Measurements from ENCODE around the gene FREY1.

FREY1 gene

GRCh38 chr11:45928535-45929215, 21.6 kb upstream of the FREY1 start:
- DNase-seq (ENCODE audit: low read depth): no peak

GRCh38 chr11:45927684-45928413, 20.8 kb upstream of the FREY1 start:
- DNase-seq (ENCODE audit: low read depth): no peak

GRCh38 chr11:45927332-45927683, 20.2 kb upstream of the FREY1 start:
- DNase-seq (ENCODE audit: low read depth): no peak

GRCh38 chr11:45926536-45927331, 19.7 kb upstream of the FREY1 start:
- no peak for DNase-seq (ENCODE audit: low read depth)

- no peak for DNase-seq (ENCODE audit: low read depth)
These were observed 18.9 kb upstream of the FREY1 start for GRCh38 chr11:45926001-45926401.

- no peak for DNase-seq (ENCODE audit: low read depth)
These were observed 18.5 kb upstream of the FREY1 start for GRCh38 chr11:45925550-45925949.

GRCh38 chr11:45924927-45925326, 17.9 kb upstream of the FREY1 start:
- DNase-seq (ENCODE audit: low read depth): no peak

- no peak for DNase-seq (ENCODE audit: low read depth)
These were observed 17.2 kb upstream of the FREY1 start for GRCh38 chr11:45924036-45924915.

- no peak for DNase-seq (ENCODE audit: low read depth)
These were observed 15.5 kb upstream of the FREY1 start, which contains the start of gene LARGE2 for GRCh38 chr11:45922425-45923082. Gene LARGE2 (plus strand): TSS chr11:45922656. CDS start chr11:45922883, 227 bp downstream.

GRCh38 chr11:45921561-45922424, 14.7 kb upstream of the FREY1 start:
- DNase-seq (ENCODE audit: low read depth): no peak

- DNase-seq (ENCODE audit: low read depth): no peak
These were observed 13.7 kb upstream of the FREY1 start for GRCh38 chr11:45920531-45921477.

- no peak for DNase-seq (ENCODE audit: low read depth)
These were observed 12.9 kb upstream of the FREY1 start for GRCh38 chr11:45919806-45920530.

GRCh38 chr11:45918962-45919675, 12.0 kb upstream of the FREY1 start:
- no peak for DNase-seq (ENCODE audit: low read depth)

GRCh38 chr11:45918331-45918941, 11.4 kb upstream of the FREY1 start:
- no peak for DNase-seq (ENCODE audit: low read depth)

- DNase-seq (ENCODE audit: low read depth): peak; percentile 84
These were observed 10.7 kb upstream of the FREY1 start, which contains the start of gene PEX16 for GRCh38 chr11:45917623-45918330. Gene PEX16 (minus strand): TSS chr11:45917877. CDS start chr11:45917811, 66 bp downstream.

GRCh38 chr11:45917286-45917622, 10.2 kb upstream of the FREY1 start:
- DNase-seq (ENCODE audit: low read depth): no peak

GRCh38 chr11:45915446-45915845, 8.4 kb upstream of the FREY1 start:
- no peak for DNase-seq (ENCODE audit: low read depth)
